Endometrial microvascular endothelial cells (primary cell): ENCODE data around the gene MICAL2. TPM values are rescaled to one million over a fixed set of nuclear protein-coding genes. Genes with fewer than 3 reads are reported as not detected.

Source experiments
- in situ Hi-C: cut with HindIII; loops from 2 replicates; pipeline ENCODE4 v1.10.0; 2017; ENCODE audit warnings: low sequenced_read_pairs, low pct_unique_long_range_greater_than_20kb; ENCODE audit errors: inconsistent ontology term
- total RNA-seq: library from RNA; depleted of rRNA; stranded (reverse); fragments of >200 nt; gene quantifications from one replicate; pipeline ENCODE4 v1.2.3, GENCODE V29; 2015; ENCODE audit errors: inconsistent ontology term

Gene MICAL2
- total RNA-seq, 1 donor from 2014 or later: 149 TPM

- in situ Hi-C loops: no loop called here
Measured at GRCh38 chr11:12192794-12193514, 82.6 kb downstream of the MICAL2 start.

- in situ Hi-C loops: no loop called here
Measured at GRCh38 chr11:12193515-12194336, 83.3 kb downstream of the MICAL2 start.

GRCh38 chr11:12195768-12196167, 85.4 kb downstream of the MICAL2 start:
- in situ Hi-C loops: no loop called here

GRCh38 chr11:12196308-12196707, 85.9 kb downstream of the MICAL2 start:
- in situ Hi-C loops: no loop called here

DNA sequence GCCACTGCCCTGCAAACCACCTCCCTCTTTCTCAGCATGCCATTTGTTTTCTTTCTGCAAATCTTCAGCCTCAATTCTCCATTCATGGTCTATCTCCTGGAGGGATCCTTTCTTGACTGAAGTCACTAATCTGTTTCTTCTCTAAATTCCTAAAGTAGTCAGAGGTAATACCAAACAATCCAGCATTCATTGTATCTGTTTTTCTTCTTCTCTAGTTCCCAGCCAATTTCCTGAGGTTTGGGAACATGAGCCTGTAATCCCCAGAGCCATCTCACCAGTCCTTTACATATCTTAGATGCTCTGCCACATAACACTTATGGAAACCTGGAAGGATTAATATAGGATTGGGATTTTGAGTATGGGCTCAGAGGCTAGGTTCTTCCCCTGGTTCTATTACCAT, 86.5 kb downstream of the MICAL2 start:
- in situ Hi-C loops: no loop called here

DNA sequence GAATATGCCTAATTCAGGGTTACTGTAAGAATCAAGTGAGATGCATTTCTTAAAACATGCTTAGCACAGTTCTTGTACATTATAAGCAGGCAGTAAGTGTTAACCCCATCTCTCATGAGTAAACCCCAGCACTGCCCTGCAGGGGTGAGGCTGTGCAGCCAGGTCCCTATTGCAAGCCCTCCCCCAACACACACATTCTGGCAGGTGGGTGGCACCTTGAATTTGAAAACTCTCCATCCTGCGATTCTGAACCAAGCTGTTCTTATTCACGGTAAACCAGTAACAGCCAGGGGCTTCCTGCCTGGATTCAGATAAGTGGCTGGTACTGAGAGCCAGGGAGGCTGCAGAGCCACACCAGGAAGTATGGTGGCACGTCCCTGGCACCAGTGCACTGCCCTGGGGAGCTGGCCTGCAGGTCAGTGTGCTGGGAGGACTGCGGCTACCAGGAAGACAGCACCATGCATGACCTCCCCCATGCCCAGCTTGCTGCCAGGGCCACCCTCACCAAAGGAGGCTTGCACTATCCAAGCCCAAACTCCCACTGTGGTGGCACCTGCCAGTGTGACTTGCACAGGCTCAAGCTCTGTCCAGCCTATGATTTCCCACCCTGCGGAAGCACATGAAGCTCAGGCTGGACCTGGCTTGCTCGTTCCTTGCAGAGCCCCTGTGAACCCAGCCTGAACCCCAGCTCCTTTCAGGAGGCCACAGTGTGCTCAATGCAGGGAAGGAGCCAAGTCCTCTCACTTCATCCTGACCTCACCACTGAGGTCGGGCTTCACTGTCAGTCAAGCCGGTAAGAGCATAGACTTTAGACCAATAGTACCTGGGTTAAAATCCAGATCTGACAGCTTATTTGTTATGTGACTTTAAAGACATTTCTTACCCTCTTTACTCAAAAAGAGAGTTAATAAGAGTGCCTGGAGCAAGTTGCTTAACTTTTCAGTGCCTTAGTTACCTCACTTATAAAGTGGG, 88.1 kb downstream of the MICAL2 start:
- in situ Hi-C loops: no loop called here

DNA sequence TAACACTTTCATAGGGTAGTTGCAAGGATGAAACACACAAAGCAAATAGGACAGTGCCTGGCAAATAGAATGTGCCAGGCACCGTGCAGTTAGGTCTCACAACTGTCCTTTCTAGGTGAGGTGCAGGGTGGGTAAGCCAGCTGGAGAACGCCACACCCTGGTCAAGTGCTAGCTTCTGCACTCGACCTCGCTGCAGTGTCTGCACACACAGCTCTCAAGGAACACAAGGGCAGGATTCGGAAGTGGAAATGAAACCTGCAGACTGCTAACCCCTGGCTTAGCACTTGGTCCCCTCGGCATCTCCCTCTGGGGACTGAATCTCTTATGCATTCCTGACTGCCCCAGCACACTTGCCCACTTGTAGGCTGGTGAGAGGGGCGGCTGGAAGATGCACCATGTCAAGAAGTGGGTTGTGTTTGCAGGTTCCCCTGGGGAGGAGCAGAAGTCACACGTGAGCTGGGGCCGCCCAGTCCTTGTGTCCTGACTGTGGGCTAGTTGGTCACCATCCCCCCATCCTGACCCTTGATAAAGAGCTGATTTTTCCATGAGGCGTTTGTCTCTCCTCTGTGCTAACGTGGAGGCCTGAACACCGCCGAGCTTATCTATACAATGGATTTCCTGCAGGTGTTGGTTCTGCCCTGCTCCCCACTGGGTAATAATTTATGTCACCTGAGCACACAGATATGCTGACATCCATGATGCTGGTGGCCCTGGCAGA, 89.0 kb downstream of the MICAL2 start:
- in situ Hi-C loops: no loop called here

DNA sequence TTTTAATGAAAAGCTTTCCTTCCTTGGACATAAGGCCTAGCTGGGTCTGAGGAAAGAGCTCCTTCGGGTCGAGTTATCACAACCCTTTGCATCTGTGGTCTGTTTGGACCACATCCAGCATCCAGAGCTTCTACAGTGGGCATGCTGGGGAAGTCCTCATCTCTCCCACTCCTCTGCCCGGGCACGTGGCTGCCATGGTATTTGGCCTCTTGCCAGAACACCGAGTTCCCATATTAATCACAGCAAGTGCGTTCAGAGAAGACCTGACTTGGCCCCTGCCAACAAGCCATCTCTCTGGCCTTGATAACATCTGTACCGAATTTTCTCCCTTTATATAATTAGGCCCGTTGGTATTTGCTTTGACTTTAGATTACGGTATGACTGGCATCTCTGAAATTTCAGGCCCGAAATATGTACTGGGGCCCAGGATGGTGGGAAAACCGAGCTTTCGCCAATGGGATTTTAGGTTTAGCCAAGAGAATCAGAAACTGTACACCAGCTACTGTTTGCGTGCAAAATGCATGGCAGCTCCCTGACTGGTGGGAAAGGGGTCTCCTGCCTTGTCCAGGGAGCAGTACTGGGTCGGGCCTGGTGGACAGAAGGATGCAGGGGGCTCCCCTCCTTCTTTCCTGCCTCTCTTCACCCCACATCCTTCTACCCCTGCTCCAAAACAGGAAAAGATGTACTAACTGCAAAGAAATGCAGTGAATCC, 90.0 kb downstream of the MICAL2 start:
- in situ Hi-C loops: no loop called here

- in situ Hi-C loops: no loop called here
Measured at GRCh38 chr11:12200991-12201985, 90.9 kb downstream of the MICAL2 start.

GRCh38 chr11:12202661-12203310, 92.4 kb downstream of the MICAL2 start:
- in situ Hi-C loops: no loop called here

- in situ Hi-C loops: no loop called here
Measured at GRCh38 chr11:12204506-12204905, 94.1 kb downstream of the MICAL2 start.

- in situ Hi-C loops: no loop called here
Measured at GRCh38 chr11:12205330-12205729, 94.9 kb downstream of the MICAL2 start.

GRCh38 chr11:12206529-12206928, 96.1 kb downstream of the MICAL2 start:
- in situ Hi-C loops: no loop called here

- in situ Hi-C loops: no loop called here
Measured at GRCh38 chr11:12207384-12208150, 97.2 kb downstream of the MICAL2 start.

GRCh38 chr11:12209096-12209495, 98.7 kb downstream of the MICAL2 start:
- in situ Hi-C loops: no loop called here

- in situ Hi-C loops: no loop called here
Measured at GRCh38 chr11:12210200-12210599, 99.8 kb downstream of the MICAL2 start.
